ENCODE measurements around the gene LRP1B.
A peak's percentile ranks its signal among the peaks of the same experiment; 100 is the strongest.

LRP1B gene

DNA sequence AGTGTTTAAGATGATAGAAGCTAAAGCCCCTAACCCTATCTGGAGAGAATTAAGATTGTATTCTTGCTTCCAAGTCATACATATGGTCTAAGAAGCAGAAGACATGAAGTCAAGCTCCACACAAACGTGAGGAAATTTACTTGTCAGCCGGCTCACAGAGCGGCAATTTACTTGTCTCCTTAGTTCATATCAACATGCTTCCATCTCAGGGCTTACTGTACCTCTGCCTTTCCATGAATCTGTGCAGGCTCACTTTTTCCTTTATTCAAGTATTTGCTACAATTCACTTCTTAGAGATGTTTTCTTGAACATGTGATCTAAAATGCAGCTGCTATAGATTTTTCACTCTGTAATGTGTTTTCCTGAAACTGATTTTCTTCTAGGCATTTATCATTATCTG lies 1386.4 kb downstream of the LRP1B start:
- Histone ChIP-seq H3K4me3 (ENCODE audit: low read length) (no peak overlapping the region), H3K9ac (ENCODE audit: low read length) (no peak overlapping the region), H3K27me3 (replicated peaks; ENCODE audit: control insufficient read depth, insufficient read depth, low read length) (no peaks in the 10 kb centered on the region), H3K9me3 (ENCODE audit: control insufficient read depth, low read length) (no peaks in the 10 kb centered on the region), H3K4me1 (ENCODE audit: control insufficient read depth, insufficient read depth, low read length) (no peaks in the 10 kb centered on the region), H3K36me3 (ENCODE audit: control insufficient read depth, insufficient read depth, low read length, severe bottlenecking) (no peaks in the 10 kb centered on the region)
- no peak for DNase-seq (ENCODE audit: low read depth)

DNA sequence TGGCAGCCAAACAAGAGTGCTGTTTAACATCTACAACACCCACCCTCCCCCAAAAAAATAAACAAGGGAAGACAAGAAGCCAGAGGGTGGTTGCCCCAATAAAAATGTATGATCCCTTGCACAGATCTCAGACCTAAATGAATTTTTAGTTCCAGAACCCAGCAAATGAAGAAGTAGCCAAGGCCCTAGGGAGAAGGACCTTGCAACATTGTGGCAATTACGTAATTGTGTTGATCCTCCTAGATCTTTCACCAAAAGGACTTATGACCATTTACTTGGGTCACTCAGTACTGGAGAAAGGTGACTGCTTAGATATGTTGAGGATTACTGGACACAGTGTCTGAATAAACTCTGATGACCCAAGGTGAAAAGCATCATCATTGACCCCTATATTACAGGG lies 1393.8 kb downstream of the LRP1B start:
- Histone ChIP-seq H3K4me3 (ENCODE audit: low read length) (no peak overlapping the region), H3K9ac (ENCODE audit: low read length) (no peak overlapping the region), H3K9me3 (ENCODE audit: control insufficient read depth, low read length) (peaks cover 6% of the 10 kb centered on the region), H3K36me3 (ENCODE audit: control insufficient read depth, insufficient read depth, low read length, severe bottlenecking) (no peaks in the 10 kb centered on the region), H3K4me1 (ENCODE audit: control insufficient read depth, insufficient read depth, low read length) (no peaks in the 10 kb centered on the region), H3K27me3 (replicated peaks; ENCODE audit: control insufficient read depth, insufficient read depth, low read length) (no peaks in the 10 kb centered on the region)
- no peak for DNase-seq (ENCODE audit: low read depth)

DNA sequence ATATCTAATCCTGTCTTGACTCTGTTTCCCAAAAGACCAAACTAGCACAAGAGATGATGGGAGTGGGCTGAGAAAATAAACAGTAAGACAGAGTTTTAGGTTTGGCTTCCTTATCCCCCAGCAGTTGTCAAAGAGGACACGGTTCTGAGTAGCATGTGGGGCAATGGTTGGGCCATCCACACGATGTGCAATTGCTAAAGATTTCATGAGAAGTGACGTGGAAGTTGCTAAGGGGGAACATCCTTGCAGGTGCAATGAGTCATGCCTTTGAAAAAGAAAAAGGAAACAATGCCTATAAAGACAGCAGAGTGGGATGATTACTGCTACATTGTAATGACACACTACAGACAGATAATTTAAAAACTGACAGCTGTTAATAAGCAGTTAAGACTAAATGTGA lies 1395.8 kb downstream of the LRP1B start:
- Histone ChIP-seq H3K4me1 (ENCODE audit: control insufficient read depth, insufficient read depth, low read length) (no peaks in the 10 kb centered on the region), H3K36me3 (ENCODE audit: control insufficient read depth, insufficient read depth, low read length, severe bottlenecking) (no peaks in the 10 kb centered on the region), H3K9ac (ENCODE audit: low read length) (no peak overlapping the region), H3K27me3 (replicated peaks; ENCODE audit: control insufficient read depth, insufficient read depth, low read length) (no peaks in the 10 kb centered on the region), H3K9me3 (ENCODE audit: control insufficient read depth, low read length) (peaks cover 6% of the 10 kb centered on the region), H3K4me3 (ENCODE audit: low read length) (no peak overlapping the region)
- no peak for DNase-seq (ENCODE audit: low read depth)

DNA sequence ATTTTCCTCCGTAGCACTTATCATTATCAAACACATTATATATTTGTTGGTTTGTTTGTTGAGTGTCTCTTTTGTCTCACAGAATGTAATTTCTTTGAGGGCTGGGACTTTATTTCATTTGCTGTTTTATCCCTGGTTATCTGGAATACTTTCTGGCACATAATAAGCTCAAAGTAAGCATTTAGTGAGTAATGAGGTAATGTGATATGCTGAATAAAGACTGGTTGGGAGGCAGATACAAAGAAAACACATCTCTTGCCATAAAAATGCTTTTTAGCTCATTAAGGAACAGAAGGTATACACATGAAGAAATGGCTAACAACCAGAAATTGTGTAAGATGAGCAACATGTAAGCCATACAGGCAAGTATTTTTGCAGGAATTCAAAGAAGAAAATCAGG lies 1411.8 kb downstream of the LRP1B start:
- no peak overlapping the region for H3K4me3 ChIP-seq (ENCODE audit: low read length)

DNA sequence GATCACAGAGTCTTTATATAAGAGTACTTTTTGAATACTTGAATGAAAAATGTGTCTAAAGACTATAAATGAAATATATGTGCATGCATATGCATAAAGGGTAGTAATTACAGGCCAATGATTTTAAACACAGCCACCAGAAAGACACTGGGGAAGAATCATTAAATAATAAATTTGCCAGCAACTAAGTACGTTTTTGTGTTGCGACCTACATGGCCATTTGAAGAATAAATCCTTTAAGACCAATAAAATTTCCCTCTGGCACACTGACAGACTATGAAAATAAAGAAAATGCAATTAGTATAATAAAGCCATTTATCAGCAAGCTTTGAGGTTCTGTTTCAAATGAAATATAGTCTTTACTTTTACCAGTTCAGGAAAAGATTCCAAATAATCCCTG lies 1413.3 kb downstream of the LRP1B start:
- no peak for DNase-seq (ENCODE audit: low read depth)
- no peak overlapping the region for H3K4me3 ChIP-seq (ENCODE audit: low read length)
- no peaks in the 10 kb centered on the region for H3K27me3 ChIP-seq (replicated peaks; ENCODE audit: control insufficient read depth, insufficient read depth, low read length)
- H3K9me3 ChIP-seq (ENCODE audit: control insufficient read depth, low read length), result no peaks in the 10 kb centered on the region
- H3K9ac ChIP-seq (ENCODE audit: low read length), result no peak overlapping the region
- H3K4me1 ChIP-seq (ENCODE audit: control insufficient read depth, insufficient read depth, low read length), result no peaks in the 10 kb centered on the region
- no peaks in the 10 kb centered on the region for H3K36me3 ChIP-seq (ENCODE audit: control insufficient read depth, insufficient read depth, low read length, severe bottlenecking)

More for the DNA sequence above, 1411.8 kb downstream of the LRP1B start:
- no peaks in the 10 kb centered on the region for H3K9me3 ChIP-seq (ENCODE audit: control insufficient read depth, low read length)
- H3K36me3 ChIP-seq (ENCODE audit: control insufficient read depth, insufficient read depth, low read length, severe bottlenecking), result no peaks in the 10 kb centered on the region
- H3K9ac ChIP-seq (ENCODE audit: low read length), result no peak overlapping the region
- H3K27me3 ChIP-seq (replicated peaks; ENCODE audit: control insufficient read depth, insufficient read depth, low read length), result no peaks in the 10 kb centered on the region
- no peaks in the 10 kb centered on the region for H3K4me1 ChIP-seq (ENCODE audit: control insufficient read depth, insufficient read depth, low read length)
- no peak for DNase-seq (ENCODE audit: low read depth)

DNA sequence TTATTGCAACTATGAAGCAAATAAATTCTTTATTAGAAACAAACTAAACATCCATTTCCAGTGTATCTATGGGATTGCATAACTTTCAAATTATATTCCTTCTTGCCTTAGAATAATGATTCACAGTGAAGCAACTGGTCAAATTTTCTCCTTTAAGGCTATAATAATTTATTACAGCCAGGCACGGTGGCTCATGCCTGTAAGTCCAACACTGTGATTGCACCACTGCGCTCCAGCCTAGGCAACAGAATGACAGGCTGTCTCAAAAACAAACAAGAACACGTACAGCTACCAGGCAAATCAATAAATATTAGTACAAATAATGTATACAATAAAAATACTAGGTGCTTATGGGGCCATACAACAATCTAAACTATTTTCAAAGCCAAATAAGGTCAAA lies 1416.2 kb downstream of the LRP1B start:
- H3K9me3 ChIP-seq (ENCODE audit: control insufficient read depth, low read length), result no peaks in the 10 kb centered on the region
- H3K36me3 ChIP-seq (ENCODE audit: control insufficient read depth, insufficient read depth, low read length, severe bottlenecking), result no peaks in the 10 kb centered on the region
- H3K27me3 ChIP-seq (replicated peaks; ENCODE audit: control insufficient read depth, insufficient read depth, low read length), result no peaks in the 10 kb centered on the region
- H3K9ac ChIP-seq (ENCODE audit: low read length), result no peak overlapping the region
- DNase-seq (ENCODE audit: low read depth), result no peak
- no peak overlapping the region for H3K4me3 ChIP-seq (ENCODE audit: low read length)
- H3K4me1 ChIP-seq (ENCODE audit: control insufficient read depth, insufficient read depth, low read length), result no peaks in the 10 kb centered on the region

DNA sequence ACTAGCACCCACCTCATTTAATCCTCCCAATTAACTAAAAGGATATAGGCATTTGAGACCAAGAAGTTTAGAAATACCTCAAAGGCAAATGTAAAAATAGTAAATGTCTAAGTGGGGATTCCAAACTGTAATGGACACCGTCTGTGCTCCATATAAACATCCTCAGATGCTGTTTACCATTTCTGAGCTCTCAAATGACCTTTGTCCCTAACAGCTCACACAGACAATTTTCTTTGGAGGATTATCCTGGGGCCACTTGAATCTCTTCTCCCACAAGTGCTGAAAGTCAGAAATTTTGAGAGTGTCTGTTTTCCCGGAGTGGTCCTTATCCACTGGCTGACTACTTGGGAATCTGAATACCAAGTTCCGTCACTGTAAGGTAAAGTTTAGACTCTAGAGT lies 1418.9 kb downstream of the LRP1B start:
- Histone ChIP-seq H3K27me3 (replicated peaks; ENCODE audit: control insufficient read depth, insufficient read depth, low read length) (no peaks in the 10 kb centered on the region), H3K4me3 (ENCODE audit: low read length) (no peak overlapping the region), H3K4me1 (ENCODE audit: control insufficient read depth, insufficient read depth, low read length) (no peaks in the 10 kb centered on the region), H3K9ac (ENCODE audit: low read length) (no peak overlapping the region), H3K9me3 (ENCODE audit: control insufficient read depth, low read length) (no peaks in the 10 kb centered on the region), H3K36me3 (ENCODE audit: control insufficient read depth, insufficient read depth, low read length, severe bottlenecking) (no peaks in the 10 kb centered on the region)
- DNase-seq (ENCODE audit: low read depth), result no peak

DNA sequence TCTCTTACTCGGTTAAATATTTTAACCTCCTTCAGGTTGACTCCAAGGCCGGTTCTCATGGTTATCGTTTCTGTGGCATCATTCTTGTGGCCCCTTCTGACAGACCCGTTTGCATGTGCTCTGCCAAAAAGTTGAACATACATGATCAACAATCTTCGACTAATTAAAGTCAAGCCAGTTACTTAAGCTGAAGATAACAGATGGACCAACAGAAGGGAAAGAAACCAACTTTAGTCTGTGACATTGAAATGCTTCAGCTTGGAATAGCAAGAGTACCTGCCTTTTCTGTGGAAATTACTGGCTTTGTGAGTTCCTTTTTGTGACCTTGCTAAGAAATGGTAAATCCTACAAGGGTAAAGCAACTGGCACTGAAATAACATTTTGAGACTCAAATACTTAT lies 1429.1 kb downstream of the LRP1B start:
- Histone ChIP-seq H3K4me1 (ENCODE audit: control insufficient read depth, insufficient read depth, low read length) (no peaks in the 10 kb centered on the region), H3K9ac (ENCODE audit: low read length) (no peak overlapping the region), H3K9me3 (ENCODE audit: control insufficient read depth, low read length) (no peaks in the 10 kb centered on the region), H3K36me3 (ENCODE audit: control insufficient read depth, insufficient read depth, low read length, severe bottlenecking) (no peaks in the 10 kb centered on the region), H3K27me3 (replicated peaks; ENCODE audit: control insufficient read depth, insufficient read depth, low read length) (no peaks in the 10 kb centered on the region), H3K4me3 (ENCODE audit: low read length) (no peak overlapping the region)
- DNase-seq (ENCODE audit: low read depth), result no peak

DNA sequence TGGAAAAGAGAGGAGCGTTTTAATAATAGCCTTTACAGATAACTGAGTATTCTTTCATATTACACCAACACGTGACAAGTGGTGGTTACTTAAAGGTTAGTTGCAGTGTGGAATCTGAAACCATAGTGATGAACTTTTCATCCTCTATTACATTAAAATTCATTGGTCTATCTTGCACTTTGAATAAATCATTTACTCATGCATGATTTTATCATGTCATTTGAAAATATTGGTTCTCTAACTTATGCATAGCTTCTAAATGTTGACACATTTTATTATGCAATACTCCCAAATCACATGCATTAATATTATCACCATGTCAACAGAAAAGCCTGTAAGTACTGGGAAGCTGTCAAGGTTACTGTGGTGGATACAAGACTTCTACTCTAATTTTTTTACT lies 1432.2 kb downstream of the LRP1B start:
- Histone ChIP-seq H3K9ac (ENCODE audit: low read length) (no peak overlapping the region), H3K4me1 (ENCODE audit: control insufficient read depth, insufficient read depth, low read length) (no peaks in the 10 kb centered on the region), H3K27me3 (replicated peaks; ENCODE audit: control insufficient read depth, insufficient read depth, low read length) (no peaks in the 10 kb centered on the region), H3K36me3 (ENCODE audit: control insufficient read depth, insufficient read depth, low read length, severe bottlenecking) (no peaks in the 10 kb centered on the region), H3K4me3 (ENCODE audit: low read length) (no peak overlapping the region), H3K9me3 (ENCODE audit: control insufficient read depth, low read length) (no peaks in the 10 kb centered on the region)
- no peak for DNase-seq (ENCODE audit: low read depth)

DNA sequence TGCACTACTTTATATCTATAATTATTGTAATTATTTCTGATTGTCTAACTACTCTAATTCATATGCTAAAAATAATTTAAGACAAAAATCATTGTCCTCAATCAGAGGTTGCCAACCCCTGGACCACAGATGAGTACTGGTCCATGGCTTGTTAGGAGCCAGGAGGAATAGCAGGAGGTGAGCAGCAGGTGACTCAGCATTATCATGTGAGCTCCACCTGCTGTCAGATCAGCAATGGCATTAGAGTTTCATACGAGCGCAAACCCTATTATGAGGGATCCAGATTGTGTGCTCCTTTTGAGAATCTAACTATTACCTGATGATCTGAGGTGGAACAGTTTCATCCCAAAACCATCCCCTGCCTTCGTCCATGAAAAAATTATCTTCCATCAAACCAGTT lies 1434.4 kb downstream of the LRP1B start:
- Histone ChIP-seq H3K4me1 (ENCODE audit: control insufficient read depth, insufficient read depth, low read length) (no peaks in the 10 kb centered on the region), H3K36me3 (ENCODE audit: control insufficient read depth, insufficient read depth, low read length, severe bottlenecking) (no peaks in the 10 kb centered on the region), H3K9ac (ENCODE audit: low read length) (no peak overlapping the region), H3K9me3 (ENCODE audit: control insufficient read depth, low read length) (no peaks in the 10 kb centered on the region), H3K27me3 (replicated peaks; ENCODE audit: control insufficient read depth, insufficient read depth, low read length) (no peaks in the 10 kb centered on the region), H3K4me3 (ENCODE audit: low read length) (no peak overlapping the region)
- DNase-seq (ENCODE audit: low read depth), result no peak

DNA sequence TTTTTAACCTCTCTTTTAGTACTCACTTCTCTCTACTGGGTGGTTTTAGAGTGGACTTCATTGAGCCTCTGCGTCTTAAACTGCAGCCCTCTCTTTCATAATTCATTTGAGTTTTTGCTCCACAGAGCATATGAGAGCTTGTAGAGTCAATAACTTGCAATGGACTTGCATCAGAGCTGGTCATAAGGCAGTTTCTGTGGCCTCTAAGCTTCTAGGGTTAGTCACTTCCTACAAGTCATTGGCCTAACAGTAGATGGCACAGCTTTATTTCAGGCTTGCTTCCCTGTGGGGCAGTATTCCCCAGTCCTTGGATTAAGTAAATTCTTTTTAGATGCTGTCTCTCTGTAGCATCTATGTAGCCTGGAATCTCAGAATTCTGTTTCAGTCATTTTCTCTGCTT lies 1435.7 kb downstream of the LRP1B start:
- DNase-seq (ENCODE audit: low read depth), result peak; percentile 61
- Histone ChIP-seq H3K9ac (ENCODE audit: low read length) (no peak overlapping the region), H3K4me3 (ENCODE audit: low read length) (no peak overlapping the region)

DNA sequence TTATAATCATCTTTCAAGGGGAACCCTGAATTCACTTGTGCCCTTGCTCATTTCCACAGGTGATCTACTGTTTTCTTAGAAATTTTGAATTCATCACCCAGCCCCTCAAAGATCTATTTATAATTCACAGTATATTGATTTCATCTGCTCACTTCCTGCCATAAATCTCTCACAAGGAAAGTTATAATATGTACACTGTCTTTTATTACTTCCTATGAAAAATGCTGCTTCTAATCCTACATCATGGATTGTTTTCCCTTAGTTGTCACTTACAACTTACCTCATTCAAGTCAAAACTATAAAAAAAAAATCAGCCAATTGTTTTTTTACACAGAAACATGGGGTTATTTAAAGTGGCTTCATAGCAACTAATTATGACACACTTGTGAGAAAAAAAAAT lies 1443.0 kb downstream of the LRP1B start:
- no peaks in the 10 kb centered on the region for H3K36me3 ChIP-seq (ENCODE audit: control insufficient read depth, insufficient read depth, low read length, severe bottlenecking)
- DNase-seq (ENCODE audit: low read depth), result no peak

More for the DNA sequence above, 1435.7 kb downstream of the LRP1B start:
- Histone ChIP-seq H3K9me3 (ENCODE audit: control insufficient read depth, low read length) (no peaks in the 10 kb centered on the region), H3K4me1 (ENCODE audit: control insufficient read depth, insufficient read depth, low read length) (no peaks in the 10 kb centered on the region), H3K27me3 (replicated peaks; ENCODE audit: control insufficient read depth, insufficient read depth, low read length) (no peaks in the 10 kb centered on the region), H3K36me3 (ENCODE audit: control insufficient read depth, insufficient read depth, low read length, severe bottlenecking) (no peaks in the 10 kb centered on the region)

More for the DNA sequence above, 1443.0 kb downstream of the LRP1B start:
- no peak overlapping the region for H3K9ac ChIP-seq (ENCODE audit: low read length)
- H3K9me3 ChIP-seq (ENCODE audit: control insufficient read depth, low read length), result no peaks in the 10 kb centered on the region
- H3K4me1 ChIP-seq (ENCODE audit: control insufficient read depth, insufficient read depth, low read length), result no peaks in the 10 kb centered on the region
- no peak overlapping the region for H3K4me3 ChIP-seq (ENCODE audit: low read length)
- no peaks in the 10 kb centered on the region for H3K27me3 ChIP-seq (replicated peaks; ENCODE audit: control insufficient read depth, insufficient read depth, low read length)
